H1 (cell line): Measurements from ENCODE around the gene FAM13C. TPM values are rescaled to one million over a fixed set of nuclear protein-coding genes. Genes with fewer than 3 reads are reported as not detected.

Experiments
- CTCF ChIA-PET: fragments of 300-600 bp; sonication (Branson Sonifier 250); formaldehyde crosslinking; loops from one replicate; lab custom pipeline; 2021; ENCODE audit not compliant: partially characterized antibody; lab: Charles Lee
- POLR2A ChIA-PET: fragments of 300-600 bp; sonication (Branson Sonifier 250); formaldehyde crosslinking; loops from one replicate; lab custom pipeline; 2021; ENCODE audit warnings: inconsistent platforms; ENCODE audit not compliant: partially characterized antibody; lab: Charles Lee
- DNase-seq, 2 experiments: peaks; one replicate each; pipeline versions ENCODE4 v3.0.0 to v3.0.0-alpha.2; 2010 to 2022; ENCODE audit warnings: low spot score in 2 of 2, low read depth in 1 of 2, mixed read lengths in 1 of 2
- FAIRE-seq: peaks from 2 replicates; lab custom pipeline; 2011; peaks lifted over from hg19 to GRCh38; lab: Jason Lieb, UNC
- H2AFZ ChIP-seq: 2 replicates; pipeline ENCODE4 v1.8.1; 2012; ENCODE audit warnings: low read length, inconsistent platforms
- H2AK5ac ChIP-seq: 2 replicates; pipeline ENCODE4 v1.6.1; 2013; ENCODE audit warnings: low read depth, low read length
- H2BK120ac ChIP-seq: replicated peaks from 2 replicates; pipeline ENCODE3; 2013; ENCODE audit warnings: low read depth, low read length, inconsistent platforms
- H2BK12ac ChIP-seq: 2 replicates; pipeline ENCODE4 v1.6.1; 2013; ENCODE audit warnings: low read depth, low read length
- H2BK15ac ChIP-seq: 2 replicates; pipeline ENCODE4 v1.6.1; 2013; ENCODE audit warnings: low read length
- H2BK20ac ChIP-seq: 2 replicates; pipeline ENCODE4 v1.6.1; 2013; ENCODE audit warnings: low read length
- H2BK5ac ChIP-seq: 2 replicates; pipeline ENCODE4 v1.6.1; 2013; ENCODE audit warnings: low read depth, low read length
- H3K14ac ChIP-seq: 2 replicates; pipeline ENCODE4 v1.6.1; 2013; ENCODE audit warnings: inconsistent platforms; ENCODE audit not compliant: insufficient read length
- H3K18ac ChIP-seq: 2 replicates; pipeline ENCODE4 v1.6.1; 2013; ENCODE audit warnings: low read length; ENCODE audit errors: extremely low read depth
- H3K23ac ChIP-seq: 2 replicates; pipeline ENCODE4 v1.6.1; 2013; ENCODE audit warnings: inconsistent platforms; ENCODE audit not compliant: insufficient read length
- H3K23me2 ChIP-seq: 2 replicates; pipeline ENCODE4 v1.6.1; 2013; ENCODE audit warnings: low read depth, low read length
- H3K27ac ChIP-seq: 2 replicates; pipeline ENCODE4 v1.6.1; 2011; ENCODE audit warnings: low read depth, low read length, inconsistent platforms
- H3K27me3 ChIP-seq, 4 experiments: replicated peaks in 1 of 4; 1 replicate in 1 of 4; 2 replicates in 3 of 4; pipeline versions ENCODE4 v1.6.1 to v1.8.1; 2011 to 2013; ENCODE audit warnings: low read length in 3 of 4, mild to moderate bottlenecking in 3 of 4, inconsistent platforms in 2 of 4, mixed read lengths in 2 of 4, moderate library complexity in 1 of 4; ENCODE audit not compliant: control insufficient read depth in 3 of 4, insufficient read depth in 3 of 4; ENCODE audit errors: extremely low read depth in 1 of 4
- H3K36me3 ChIP-seq, 4 experiments: 2 replicates each; pipeline versions ENCODE4 v1.6.1 to v1.8.1; 2011 to 2013; ENCODE audit warnings: mild to moderate bottlenecking in 4 of 4, low read length in 3 of 4, moderate library complexity in 2 of 4, control low read depth in 1 of 4, inconsistent platforms in 1 of 4; ENCODE audit not compliant: insufficient read depth in 4 of 4, control insufficient read depth in 2 of 4
- H3K4ac ChIP-seq: replicated peaks from 2 replicates; pipeline ENCODE3; 2013; ENCODE audit warnings: low read length, low read depth, mixed read lengths, inconsistent platforms; ENCODE audit not compliant: insufficient read length
- H3K4me1 ChIP-seq, 4 experiments: replicated peaks in 1 of 4; 1 replicate in 1 of 4; 2 replicates in 3 of 4; pipeline versions ENCODE4 v1.6.1 to v1.8.1; 2011 to 2013; ENCODE audit warnings: low read length in 3 of 4, inconsistent platforms in 2 of 4, mixed read lengths in 1 of 4; ENCODE audit not compliant: insufficient read depth in 4 of 4, control insufficient read depth in 3 of 4
- H3K4me2 ChIP-seq, 2 experiments: 2 replicates each; pipeline versions ENCODE4 v1.6.1 to v1.8.1; 2011 to 2013; ENCODE audit warnings: low read depth in 2 of 2, low read length in 2 of 2, control low read depth in 1 of 2, inconsistent platforms in 1 of 2, mild to moderate bottlenecking in 1 of 2; ENCODE audit not compliant: insufficient read depth in 1 of 2
- H3K4me3 ChIP-seq, 4 experiments: fragments of 200-600, 300-600 bp in 1 of 4; sonication (generic), shearing (Covaris generic), sonication (Bioruptor Twin) in 1 of 4; 2 replicates each; pipeline versions ENCODE4 v1.5.1 to v1.8.1; 2011 to 2016; ENCODE audit warnings: low read length in 4 of 4, low read depth in 3 of 4, control low read depth in 2 of 4, inconsistent platforms in 2 of 4, mild to moderate bottlenecking in 2 of 4, mixed read lengths in 1 of 4, moderate library complexity in 1 of 4; ENCODE audit not compliant: insufficient read depth in 2 of 4; ENCODE audit errors: extremely low read depth in 1 of 4
- H3K56ac ChIP-seq: replicated peaks from 2 replicates; pipeline ENCODE3; 2013; ENCODE audit warnings: low read depth, mild to moderate bottlenecking, mixed read lengths, low read length, inconsistent platforms; ENCODE audit not compliant: insufficient read length
- H3K79me1 ChIP-seq: 2 replicates; pipeline ENCODE4 v1.6.1; 2013; ENCODE audit warnings: low read depth, low read length, control low read depth
- H3K79me2 ChIP-seq, 2 experiments: 2 replicates each; pipeline versions ENCODE4 v1.6.1 to v1.8.1; 2012 to 2013; ENCODE audit warnings: low read length in 2 of 2, mild to moderate bottlenecking in 2 of 2, inconsistent platforms in 1 of 2; ENCODE audit not compliant: insufficient read depth in 2 of 2, control insufficient read depth in 1 of 2
- H3K9ac ChIP-seq, 4 experiments: replicated peaks in 1 of 4; 1 replicate in 1 of 4; 2 replicates in 3 of 4; pipeline versions ENCODE4 v1.6.1 to v1.8.1; 2011 to 2013; ENCODE audit warnings: low read depth in 3 of 4, low read length in 3 of 4, control low read depth in 2 of 4, mild to moderate bottlenecking in 2 of 4, moderate library complexity in 2 of 4, inconsistent platforms in 1 of 4; ENCODE audit errors: extremely low read depth in 1 of 4
- H3K9me3 ChIP-seq, 2 experiments: 2 replicates each; pipeline versions ENCODE4 v1.6.1 to v1.8.1; 2012 to 2013; ENCODE audit warnings: mild to moderate bottlenecking in 2 of 2, moderate library complexity in 2 of 2, control low read depth in 1 of 2, inconsistent platforms in 1 of 2, low read depth in 1 of 2, low read length in 1 of 2, mixed read lengths in 1 of 2; ENCODE audit not compliant: insufficient read depth in 2 of 2
- H4K20me1 ChIP-seq, 2 experiments: replicated peaks in 1 of 2; 2 replicates each; pipeline versions ENCODE3 to v1.8.1; 2011 to 2013; ENCODE audit warnings: inconsistent platforms in 2 of 2, low read length in 2 of 2, mild to moderate bottlenecking in 1 of 2; ENCODE audit not compliant: insufficient read depth in 2 of 2, control insufficient read depth in 1 of 2
- H4K5ac ChIP-seq: 2 replicates; pipeline ENCODE4 v1.6.1; 2013; ENCODE audit warnings: low read length, low read depth, mixed read lengths, inconsistent platforms; ENCODE audit not compliant: insufficient read length
- H4K8ac ChIP-seq: 2 replicates; pipeline ENCODE4 v1.8.0; 2013; ENCODE audit warnings: mild to moderate bottlenecking, moderate library complexity, low read length, inconsistent platforms; ENCODE audit not compliant: insufficient read depth; ENCODE audit errors: extremely low read depth
- H4K91ac ChIP-seq: replicated peaks from 2 replicates; pipeline ENCODE3; 2013; ENCODE audit warnings: low read length, mixed read lengths, inconsistent platforms; ENCODE audit not compliant: insufficient read length
- CTCF ChIP-seq, 3 experiments: IDR thresholded peaks; 1 replicate in 2 of 3; 2 replicates in 1 of 3; pipeline versions ENCODE4 v1.5.1 to v1.6.1; 2011; ENCODE audit warnings: low read length in 3 of 3, mild to moderate bottlenecking in 3 of 3, inconsistent platforms in 2 of 3, low read depth in 1 of 3, moderate library complexity in 1 of 3; ENCODE audit not compliant: insufficient read depth in 1 of 3; ENCODE audit errors: control extremely low read depth in 1 of 3
- WGBS, 2 experiments: shearing (Covaris generic) in 1 of 2; methylation state at CpG; one replicate each; pipeline versions ENCODE4 v1.1.6 to v1.1.7; 2013 to 2015; ENCODE audit warnings: low lambda C conversion rate in 2 of 2, mixed read lengths in 2 of 2, inconsistent platforms in 1 of 2, low coverage in 1 of 2, missing lambda C conversion rate in 1 of 2; ENCODE audit not compliant: insufficient replicate concordance in 2 of 2, insufficient coverage in 1 of 2, insufficient read length in 1 of 2; ENCODE audit errors: extremely low coverage in 1 of 2, missing lambda C conversion rate in 1 of 2; 5-methylcytosine and 5-hydroxymethylcytosine counted together
- polyA plus RNA-seq, 7 experiments: library from polyadenylated mRNA; depleted of rRNA in 3 of 7; stranded (reverse) in 5 of 7; unstranded in 2 of 7; fragments of >200 nt in 5 of 7; fragments of 200-250 nt in 2 of 7; gene quantifications; 1 replicate in 5 of 7; 2 replicates in 1 of 7; 4 replicates in 1 of 7; pipeline versions ENCODE4 v1.2.1 to v1.2.3, GENCODE V29; 2011 to 2013; ENCODE audit warnings: missing spikeins in 2 of 7, mixed read lengths in 2 of 7
- total RNA-seq: library from RNA; stranded (reverse); fragmentation: NEBNext Ultra II Directional; extraction: Animal tissue kit (Norgen Biotek cat#: 25700); gene quantifications from 2 replicates; pipeline ENCODE4 v1.2.1, GENCODE V29; 2021

FAM13C gene
- total and polyA plus RNA-seq, 2 of the 8 experiments (the other 6 are each of a cell fraction or from before 2014, with no cell fraction given) = 0.56 to 0.62 TPM

- CTCF ChIA-PET = interaction anchor here (0.5 to 1.6 kb wide), 6 partner anchors 9 to 446 kb away, joined by 3 to 8 read pairs (median 4); no protein-coding TSS in a partner anchor
- Histone ChIP-seq H3K9ac (no peak overlapping the region; a peak in 1 of 7 replicates), H4K91ac (no peak overlapping the region), H3K79me1 (no peaks in the 10 kb centered on the region), H3K4ac (no peak overlapping the region), H2BK120ac (no peak overlapping the region), H2BK15ac (no peak overlapping the region), H3K18ac (no peak overlapping the region), H3K27ac (no peak overlapping the region), H3K23me2 (no peaks in the 10 kb centered on the region), H4K5ac (no peak overlapping the region), H3K9me3 (no peaks in the 10 kb centered on the region), H2AK5ac (no peak overlapping the region), H3K23ac (no peak overlapping the region), H4K8ac (no peak overlapping the region), H3K36me3 (no peaks in the 10 kb centered on the region), H3K56ac (no peak overlapping the region), H3K4me2 (no peak overlapping the region), H3K79me2 (no peaks in the 10 kb centered on the region), H2AFZ (no peak overlapping the region), H2BK20ac (no peak overlapping the region), H2BK5ac (no peak overlapping the region), H3K4me1 (no peaks in the 10 kb centered on the region), H2BK12ac (no peak overlapping the region), H3K4me3 (no peak overlapping the region), H3K14ac (no peak overlapping the region), H4K20me1 (no peaks in the 10 kb centered on the region), H3K27me3 (no peaks in the 10 kb centered on the region)
- POLR2A ChIA-PET = no interaction called here
- 100% methylated on average over 3 of the region's 3 CpGs; no CpG with 5 or more reads in 1 of the 2 experiments for WGBS, 2 experiments
- no peak for DNase-seq
- FAIRE-seq = no peak
- peak in 1 of 3 experiments; percentile 22; a peak in 1 of 4 replicates for TF ChIP-seq CTCF (IDR thresholded peaks at IDR 0.05; ENCODE audit: control extremely low read depth in 1 of 3, insufficient read depth in 1 of 3, low read depth in 1 of 3, low read length in 3 of 3)
Observed at GRCh38 chr10:59227136-59227673, 135.1 kb downstream of the FAM13C start.
